GM21381 (cell line): Measurements from ENCODE around the gene SLC10A7.

ENCODE experiments used
- ATAC-seq: cut with Tn5 transposase; IDR thresholded peaks from one replicate; pipeline ENCODE4 v1.9.1; 2021; ENCODE audit warnings: mild to moderate bottlenecking, moderate library complexity; ENCODE audit not compliant: unreplicated experiment

Gene SLC10A7

DNA sequence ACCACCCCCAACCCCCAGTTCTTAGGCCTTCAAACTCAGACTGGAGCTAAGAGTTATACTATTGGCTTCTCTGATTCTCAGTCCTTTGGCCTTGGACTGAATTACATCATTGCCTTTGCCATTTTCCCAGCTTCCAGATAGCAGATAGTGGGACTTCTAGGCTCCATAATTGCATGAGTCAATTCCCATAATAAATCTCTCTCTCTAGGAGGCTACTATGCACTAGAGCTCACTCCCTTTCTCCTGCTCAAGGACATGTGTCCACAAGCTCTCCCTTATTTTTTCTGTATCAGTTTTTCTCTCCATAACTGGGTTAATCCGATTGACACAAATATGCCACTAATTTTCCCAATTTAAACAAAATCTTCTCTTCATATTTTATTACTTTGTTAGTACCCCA, 204.0 kb downstream of the SLC10A7 start:
- ATAC-seq = no peak

DNA sequence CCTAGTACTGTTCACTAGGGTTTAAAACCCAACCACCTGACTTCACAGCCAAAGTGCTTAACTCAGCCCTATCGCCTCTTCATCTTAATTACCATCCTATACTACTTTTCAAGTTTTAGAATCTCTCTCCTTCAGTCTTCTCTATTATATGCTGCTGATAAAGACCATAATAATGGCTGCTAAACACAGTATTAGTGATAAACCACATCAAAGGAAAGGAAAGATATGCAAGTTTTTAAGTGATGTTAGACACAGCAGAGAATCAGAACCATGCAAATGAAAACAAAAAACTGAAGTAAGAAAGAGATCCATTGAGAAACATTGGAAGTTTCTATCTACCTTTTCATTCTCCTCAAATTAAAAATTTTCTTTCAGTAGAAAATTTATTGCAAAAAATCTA, 206.6 kb downstream of the SLC10A7 start:
- ATAC-seq = no peak

DNA sequence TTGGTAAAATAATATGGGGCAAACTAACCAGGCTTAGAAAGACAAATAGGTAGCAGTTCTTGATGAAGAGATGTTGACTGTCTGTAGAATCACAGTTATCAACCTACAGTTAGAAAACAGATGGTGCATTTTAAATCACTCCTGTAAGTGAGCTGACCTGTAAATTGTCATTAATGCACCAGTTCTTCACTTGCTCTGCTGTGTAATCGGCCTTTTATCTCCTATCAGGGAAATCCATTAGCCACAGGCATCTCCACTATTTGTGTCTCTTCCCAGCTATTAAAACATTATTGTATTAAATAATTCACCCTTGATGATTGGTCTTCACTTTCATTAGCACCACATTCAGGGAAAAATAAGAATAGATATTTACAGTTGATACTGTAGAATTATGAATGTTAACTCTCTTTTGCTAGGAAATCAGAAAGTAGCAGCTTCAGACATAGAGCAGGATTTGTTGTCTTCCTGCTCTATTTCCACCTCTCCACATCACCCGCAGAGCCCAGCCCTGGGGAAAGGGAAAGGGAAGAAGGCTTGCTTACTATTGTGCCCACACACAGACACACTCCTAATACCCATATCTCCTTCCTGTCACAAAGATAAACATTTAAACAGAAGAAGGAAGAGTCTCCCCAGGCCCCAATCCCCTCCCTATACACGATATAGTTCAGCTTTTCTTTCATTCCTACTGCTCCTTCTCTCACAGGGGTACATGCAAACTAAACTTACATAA, 210.3 kb downstream of the SLC10A7 start:
- ATAC-seq = no peak

DNA sequence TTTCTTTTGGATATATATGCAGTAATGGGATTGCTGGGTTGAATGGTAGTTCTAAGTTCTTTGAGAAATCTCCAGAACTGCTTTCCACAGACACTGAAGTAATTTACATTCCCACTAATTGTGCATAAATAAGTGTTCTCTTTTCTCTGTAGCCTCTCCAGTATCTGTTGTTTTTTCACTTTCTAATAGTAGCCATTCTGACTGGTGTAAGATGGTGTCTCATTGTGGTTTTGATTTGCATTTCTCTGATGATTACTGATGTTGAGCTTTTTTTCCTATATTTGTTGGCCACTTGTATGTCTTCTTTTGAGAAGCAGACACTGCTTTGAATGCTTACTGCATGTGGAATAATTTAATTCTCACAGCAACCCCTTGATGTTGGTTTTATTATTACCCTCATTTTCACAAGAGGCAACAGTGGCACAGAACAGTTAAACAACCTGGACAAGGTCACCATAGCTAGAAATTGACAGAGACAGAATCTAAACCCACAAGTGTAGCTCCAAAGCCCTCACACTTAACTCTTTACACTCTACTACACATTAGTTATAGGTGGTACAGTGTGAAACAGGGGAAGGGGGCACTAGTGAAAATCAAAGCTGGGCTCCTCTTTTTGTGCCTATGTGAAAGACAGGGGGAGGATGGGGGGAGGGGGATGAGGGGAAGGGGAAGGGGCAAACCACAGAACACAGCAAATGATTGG, 211.3 kb downstream of the SLC10A7 start:
- ATAC-seq = peak; percentile 86

DNA sequence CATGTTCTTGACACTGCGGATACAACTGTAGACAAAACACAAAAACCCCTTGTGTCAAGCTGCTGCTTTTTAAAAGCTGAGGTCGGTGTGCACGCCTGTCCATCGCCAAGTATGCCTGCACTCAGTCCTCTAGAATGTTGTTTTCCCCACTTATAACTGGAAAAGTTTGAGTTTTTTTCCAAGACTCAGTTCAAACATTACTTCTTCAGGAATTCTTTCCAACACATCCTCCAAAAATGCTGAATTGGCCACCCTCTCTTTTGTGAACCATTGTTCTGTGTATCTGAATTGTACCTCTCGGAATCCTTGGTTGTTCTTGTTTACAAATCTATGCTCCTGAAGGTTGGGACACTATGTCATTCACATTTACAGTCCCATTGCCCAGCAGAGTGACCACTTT, 212.8 kb downstream of the SLC10A7 start:
- ATAC-seq = no peak

DNA sequence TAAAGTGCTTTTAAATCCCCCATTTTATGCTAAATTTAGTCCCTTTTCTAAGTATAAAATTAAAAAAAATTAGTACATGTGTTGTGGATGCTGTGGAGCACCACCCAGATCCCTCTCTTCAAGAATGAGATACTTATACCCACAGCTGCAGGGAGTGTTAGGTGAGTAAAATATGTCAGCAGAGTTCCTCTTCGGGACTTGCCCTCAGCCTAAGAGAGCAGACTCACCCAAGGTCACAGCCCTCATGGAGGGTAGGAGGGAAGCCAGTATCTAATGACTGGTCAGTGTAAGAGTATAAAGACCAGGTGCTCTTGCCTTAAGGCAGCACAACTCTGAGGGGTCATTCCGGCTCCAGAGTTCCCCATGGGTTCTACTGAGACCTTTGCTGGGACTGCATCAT, 218.9 kb downstream of the SLC10A7 start:
- no peak for ATAC-seq

DNA sequence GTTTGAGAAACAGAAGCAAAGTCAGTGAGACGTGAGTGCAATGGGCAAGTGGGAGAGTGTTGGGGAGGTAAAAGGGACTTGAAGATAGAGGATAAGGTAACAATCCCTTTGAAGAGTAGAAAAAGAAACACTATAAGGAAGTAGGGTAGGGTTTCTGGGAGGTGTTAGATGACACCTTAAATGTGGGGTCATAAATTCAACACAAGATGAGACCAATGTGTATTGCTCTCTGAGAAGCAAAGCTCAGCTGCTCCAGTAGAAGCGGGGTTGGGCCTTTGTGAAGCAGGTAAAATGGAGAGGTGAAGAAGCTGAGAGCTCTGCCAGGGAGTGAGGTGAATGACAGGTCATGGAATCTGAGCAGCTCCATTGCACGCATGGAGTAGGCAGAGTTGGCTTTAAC, 222.1 kb downstream of the SLC10A7 start:
- no peak for ATAC-seq

DNA sequence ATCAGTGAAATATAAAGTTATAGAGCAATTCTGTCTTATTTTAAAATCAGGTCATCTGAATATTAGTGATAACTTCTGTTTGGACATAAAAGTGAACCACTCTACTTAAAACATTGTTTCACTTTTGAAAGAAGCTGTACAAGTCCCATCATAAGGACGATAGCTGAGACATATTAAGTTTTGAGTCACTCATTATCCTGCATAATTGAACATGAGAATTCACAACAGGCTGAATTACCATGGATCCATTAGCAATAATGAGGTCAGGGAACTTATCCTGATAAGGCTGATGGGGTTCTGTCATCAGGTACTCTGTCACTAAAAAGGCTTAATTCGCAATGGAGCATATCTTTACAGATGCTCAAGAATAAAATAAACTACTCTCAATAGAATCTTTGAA, 227.0 kb downstream of the SLC10A7 start:
- ATAC-seq = no peak

DNA sequence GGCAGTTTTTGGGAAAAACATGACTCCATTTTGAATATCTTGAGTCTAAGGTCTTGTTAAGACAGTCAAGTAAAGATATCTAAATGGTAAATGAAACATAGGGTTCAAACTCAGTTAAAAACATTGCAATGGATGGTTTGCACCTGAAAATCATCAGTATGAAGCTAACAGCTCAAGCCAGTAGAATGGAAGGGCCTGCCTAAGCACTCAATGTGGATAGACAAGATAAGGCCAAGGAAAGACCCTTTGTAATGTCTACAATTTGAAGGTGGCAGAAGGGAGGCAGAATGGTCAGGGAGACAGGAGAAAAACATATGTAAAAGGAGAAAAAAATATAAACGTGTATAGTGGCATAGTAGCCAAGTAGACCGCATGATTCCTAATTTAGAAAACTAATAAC, 229.2 kb downstream of the SLC10A7 start:
- ATAC-seq = no peak

DNA sequence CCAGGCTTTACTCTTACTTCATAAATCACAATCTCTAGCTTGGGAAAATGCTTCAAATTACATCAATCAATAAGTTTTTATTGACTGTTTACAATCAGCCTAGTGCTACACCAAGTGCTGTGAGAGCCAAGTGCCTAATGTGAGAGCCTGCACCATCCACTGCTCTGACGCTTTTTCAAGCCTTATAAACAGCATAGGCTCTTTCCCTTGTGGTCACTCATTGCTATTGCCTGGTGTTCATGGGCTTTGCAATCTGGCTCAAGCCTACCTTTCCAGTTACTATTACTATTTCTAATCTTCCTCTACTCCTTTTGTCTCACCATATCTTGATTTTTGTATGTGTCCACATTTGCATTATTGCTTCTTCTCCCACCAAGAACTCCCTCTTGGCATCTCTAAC, 230.4 kb downstream of the SLC10A7 start:
- no peak for ATAC-seq

DNA sequence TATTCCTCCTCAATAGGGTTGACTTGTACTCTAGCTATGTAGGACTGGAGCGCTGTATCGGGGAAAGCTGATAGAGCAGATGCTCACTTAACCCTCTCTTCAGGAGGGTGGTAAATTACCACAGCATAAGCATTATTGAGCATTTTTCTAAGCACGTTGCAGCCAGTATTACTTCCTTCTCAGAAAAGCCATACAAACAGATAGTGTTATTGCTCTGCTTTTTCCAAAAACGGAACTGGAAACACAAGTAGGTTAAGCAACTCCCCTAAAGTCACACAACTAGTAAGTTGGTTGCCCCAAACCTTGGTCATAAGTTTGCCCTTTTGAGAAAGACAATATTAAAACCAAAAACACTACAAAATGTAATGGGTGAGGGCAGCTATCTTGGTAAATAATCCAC, 233.5 kb downstream of the SLC10A7 start:
- ATAC-seq = no peak

DNA sequence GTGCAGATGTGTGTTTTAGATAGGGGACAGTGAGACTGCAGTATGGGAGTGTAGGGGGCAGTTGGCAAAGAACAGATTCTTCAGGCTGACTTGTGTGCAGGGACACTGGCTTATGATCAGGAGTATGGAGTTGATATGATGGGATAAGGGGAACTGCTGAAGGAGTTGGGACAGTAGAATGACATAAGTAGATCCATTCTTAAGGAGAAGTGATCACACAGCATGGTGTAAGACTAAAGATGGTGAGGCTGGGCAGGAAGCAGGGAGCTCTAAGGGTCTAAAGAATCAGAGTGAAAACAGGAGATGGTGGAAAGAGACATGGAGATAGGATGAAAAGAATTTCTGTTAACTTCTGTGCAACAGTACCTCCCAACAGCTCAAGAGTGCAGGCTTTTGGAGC, 236.7 kb downstream of the SLC10A7 start:
- ATAC-seq = no peak

DNA sequence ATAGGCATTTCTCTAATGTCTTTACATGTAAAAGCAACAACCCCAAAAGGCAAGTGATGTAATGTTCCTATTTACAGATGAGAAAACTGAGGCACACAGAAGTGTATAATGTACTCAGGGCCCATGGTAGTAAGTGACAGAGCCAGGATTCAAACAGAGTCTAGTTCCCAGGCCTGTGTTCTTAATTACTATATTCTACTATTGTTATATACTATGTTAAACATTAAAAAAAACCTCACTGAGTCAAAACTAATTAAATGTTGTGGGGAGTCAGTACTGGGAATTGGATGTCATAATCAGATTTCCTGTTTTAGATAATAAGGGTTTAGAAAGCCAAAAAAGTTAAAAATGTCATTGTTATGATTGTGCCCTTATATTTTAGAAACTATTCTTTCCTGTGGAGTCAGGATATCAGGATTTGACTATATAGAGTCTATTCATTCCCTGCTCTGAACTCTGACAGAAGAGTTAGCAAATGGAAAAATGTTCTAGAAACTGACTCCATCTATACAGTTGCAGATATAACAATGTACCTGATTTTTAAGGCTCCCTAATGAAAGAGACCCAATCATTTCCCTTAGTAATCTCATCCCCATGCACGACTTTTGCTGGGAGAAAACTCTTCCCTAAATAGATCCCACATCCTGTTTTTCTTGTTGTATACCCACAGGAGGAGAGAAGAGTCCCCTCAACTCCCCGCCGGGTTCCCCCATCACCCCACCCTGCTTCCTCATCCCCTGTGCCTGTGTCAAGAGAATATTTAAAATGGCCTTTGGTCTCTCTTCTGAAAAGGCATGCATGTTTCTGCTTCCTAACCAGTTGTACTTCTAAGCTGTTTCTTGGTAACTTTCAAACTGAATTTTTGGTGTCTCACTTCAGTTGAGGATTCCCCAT, 237.7 kb downstream of the SLC10A7 start:
- no peak for ATAC-seq

DNA sequence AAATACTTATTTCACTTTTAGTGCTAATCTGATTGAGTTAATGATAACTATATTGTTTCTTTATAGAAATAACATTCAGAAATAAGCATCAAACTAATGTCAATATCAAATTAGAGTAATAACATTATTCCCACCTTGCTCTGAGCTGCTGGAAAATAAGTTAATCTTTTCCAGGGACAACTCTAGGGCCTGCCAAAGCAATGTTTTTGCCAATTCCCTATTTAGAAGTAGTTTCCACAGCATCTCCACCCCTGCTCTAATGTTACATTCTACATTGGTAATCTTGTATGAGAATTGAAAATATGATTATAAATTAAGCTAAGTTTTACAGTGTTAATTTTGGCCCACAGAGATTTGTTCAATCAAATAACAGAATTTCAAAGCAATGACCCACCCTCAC, 239.1 kb downstream of the SLC10A7 start:
- ATAC-seq = no peak

DNA sequence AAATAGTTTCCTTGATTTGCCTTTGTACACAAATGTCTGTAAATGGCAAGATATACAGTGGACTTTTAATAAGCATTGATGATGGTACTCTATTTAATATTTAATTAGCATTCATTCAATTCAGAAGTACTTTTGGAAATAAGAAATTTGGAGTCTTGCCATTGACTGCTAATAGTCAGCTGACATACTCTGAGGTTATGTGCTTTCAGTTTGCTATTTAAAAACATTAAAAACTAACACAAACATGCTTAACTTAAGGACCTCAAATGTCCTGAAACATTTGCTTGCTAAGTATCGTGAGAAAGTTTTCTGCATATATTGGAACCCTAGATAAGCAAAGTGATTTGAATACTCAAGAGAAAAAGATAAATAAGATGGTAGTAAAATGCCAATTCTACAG, 242.8 kb downstream of the SLC10A7 start:
- no peak for ATAC-seq

DNA sequence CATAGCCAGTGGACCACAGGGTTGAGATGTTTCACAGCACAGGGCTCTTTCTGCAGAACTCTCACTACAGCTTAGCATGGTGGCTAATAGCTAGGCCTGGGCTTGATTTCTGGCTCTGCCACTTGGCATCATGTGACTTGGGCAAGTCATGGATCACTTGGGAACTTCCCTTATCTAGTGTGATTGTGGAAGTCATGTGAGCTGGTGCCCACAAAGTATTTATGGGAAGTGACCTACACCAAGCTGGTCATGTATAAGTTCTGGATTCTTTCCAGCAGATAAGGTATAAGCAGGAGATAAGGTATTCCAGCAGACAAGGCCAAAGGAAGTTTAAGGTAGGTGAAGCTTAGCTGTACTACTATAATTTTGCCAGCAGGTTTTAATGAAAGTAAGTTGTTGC, 246.4 kb downstream of the SLC10A7 start:
- no peak for ATAC-seq

DNA sequence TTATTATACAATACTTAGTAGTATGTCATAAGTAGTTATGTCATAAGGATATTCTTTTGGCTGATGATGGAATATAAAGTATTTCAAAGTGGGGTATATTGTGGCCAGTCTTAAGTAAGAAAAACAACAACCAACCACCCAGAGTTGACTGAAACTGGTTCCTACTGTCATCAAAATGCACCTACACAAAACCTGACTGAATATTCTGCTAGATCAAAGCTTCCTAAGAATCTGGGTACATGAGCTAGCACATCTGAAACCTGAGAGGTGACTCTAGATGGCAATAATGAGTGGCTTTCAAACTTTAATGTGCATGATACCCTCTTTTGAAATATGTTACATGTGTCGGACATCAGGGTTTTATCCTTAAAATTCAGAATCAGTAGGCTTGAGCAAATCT, 247.0 kb downstream of the SLC10A7 start:
- ATAC-seq = no peak

DNA sequence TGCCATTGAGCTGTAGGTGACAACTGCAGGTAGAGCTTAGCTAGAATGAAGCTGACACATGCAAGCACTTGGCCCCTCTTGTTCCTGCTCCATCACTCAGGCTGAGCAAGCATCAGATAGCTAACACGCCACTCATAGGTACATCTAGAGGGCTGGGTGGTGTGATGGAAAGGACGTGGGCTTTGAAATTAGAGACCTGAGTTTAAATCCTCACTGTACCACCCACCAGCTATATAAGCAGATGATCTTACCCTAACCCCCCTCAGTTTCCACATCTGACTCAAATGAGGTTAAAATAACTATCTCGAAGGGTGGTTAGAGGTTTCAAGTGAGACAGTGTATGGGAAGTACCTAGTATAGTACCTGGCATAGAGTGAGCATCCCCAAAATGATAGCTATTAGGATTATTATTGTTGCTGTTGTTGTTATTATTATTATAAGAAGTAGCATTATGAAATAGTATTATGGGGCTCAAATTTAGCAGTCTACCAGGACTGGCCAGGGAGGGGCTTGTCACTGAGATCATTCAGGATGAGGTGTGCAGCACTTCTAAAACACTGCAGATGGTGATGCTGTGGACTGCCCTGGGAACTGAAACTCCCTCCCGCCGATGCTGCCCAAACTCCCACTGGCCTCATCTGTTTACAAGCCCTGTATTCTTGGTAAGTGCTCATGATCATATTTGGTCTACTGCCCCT, 248.4 kb downstream of the SLC10A7 start:
- ATAC-seq = peak; percentile 60

DNA sequence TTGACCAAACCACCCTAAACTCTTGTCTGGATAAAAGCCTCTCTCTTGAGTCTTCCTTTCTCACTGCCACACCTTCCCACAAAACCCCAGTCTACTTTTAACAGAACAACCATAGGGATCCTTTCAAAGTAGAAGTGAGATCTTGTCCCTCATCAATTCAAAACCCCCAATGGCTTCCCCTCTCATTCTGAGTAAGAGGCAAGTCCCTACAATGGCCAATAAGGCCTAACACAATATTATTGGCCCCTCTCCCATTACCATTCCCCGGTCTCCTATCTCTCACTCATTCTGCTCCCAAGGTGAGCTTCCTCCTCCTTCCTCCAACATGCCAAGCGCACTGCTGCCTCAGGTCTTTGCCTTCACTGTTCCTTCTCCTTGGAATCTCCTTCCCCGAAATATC, 250.3 kb downstream of the SLC10A7 start:
- ATAC-seq = no peak

DNA sequence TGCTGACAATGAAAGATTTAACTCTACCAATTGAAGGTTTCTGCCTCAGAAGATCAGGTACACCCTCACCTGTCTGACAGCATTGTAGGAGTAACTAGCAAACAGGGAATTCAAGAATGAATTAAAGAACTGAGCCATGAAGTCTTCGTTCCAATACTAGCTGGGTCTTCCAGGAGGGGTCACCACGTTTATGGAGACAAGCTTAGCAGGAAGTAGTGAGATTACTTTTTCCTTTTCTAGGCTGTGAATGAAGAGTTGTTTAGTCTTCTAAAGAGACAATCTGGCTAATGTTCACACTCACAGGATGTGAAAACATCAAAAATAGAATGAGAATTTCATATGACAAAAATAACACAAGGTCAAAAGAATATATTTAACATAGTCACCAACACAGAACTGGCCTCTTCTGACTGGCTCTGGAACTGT, 252.5 kb downstream of the SLC10A7 start:
- ATAC-seq = peak; percentile 51

DNA sequence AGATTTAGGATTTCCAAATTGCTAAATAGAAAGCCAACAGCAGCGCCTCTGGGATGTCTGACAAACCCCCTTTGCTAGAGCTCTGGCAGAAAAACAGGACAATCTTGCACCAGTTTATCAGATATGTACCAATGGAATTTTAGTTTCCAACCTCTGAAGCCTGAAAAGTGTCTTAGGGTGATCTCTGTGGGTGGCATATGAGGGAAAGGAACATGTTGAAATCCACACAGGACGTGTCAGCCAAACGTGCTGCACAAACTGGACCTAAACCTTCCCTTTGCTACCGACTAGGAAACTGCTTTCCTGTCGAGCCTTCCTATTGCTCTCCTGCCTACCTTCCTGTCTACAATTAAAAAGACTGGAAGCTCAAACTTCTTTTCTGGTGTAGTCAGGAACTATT, 253.9 kb downstream of the SLC10A7 start:
- no peak for ATAC-seq
